Fibroblast of pulmonary artery (primary cell): ENCODE data around the gene S100A14.

ENCODE experiments used
- DNase-seq: peaks from one replicate; pipeline ENCODE4 v3.0.0-alpha.2; 2010; ENCODE audit warnings: low read depth
- H3K4me3 ChIP-seq: replicated peaks from 2 replicates; pipeline ENCODE4 v1.5.1; 2011; ENCODE audit warnings: low read depth, mild to moderate bottlenecking, control low read depth, low read length, moderate library complexity
- TF ChIP-seq, protein P1 (sequence below): IDR thresholded peaks from 2 replicates; pipeline ENCODE4 v1.5.1; 2011; ENCODE audit warnings: mild to moderate bottlenecking, control low read depth, low read length, inconsistent platforms; ENCODE audit errors: missing control alignments

S100A14 gene

DNA sequence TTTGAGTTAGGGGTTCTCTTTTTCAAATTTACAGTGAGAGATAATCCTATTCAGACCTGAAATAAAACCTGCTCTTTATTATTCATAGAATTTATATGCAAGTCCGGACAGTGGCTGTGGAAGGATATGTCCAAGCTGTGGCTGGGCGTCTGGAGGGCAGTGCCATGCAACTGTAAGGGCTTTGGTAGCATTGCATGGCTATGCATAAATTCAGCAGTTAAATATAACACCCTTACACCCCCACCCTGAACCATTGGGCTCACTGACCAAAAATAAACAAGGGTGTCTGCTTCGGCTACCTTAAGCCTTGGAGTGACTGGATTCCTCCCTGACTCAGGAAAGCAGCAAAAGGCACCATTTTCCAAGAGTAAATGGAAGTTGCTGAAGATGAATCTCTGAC lies 23.2 kb upstream of the S100A14 start:
- H3K4me3 ChIP-seq = no peak overlapping the region
- no peak for DNase-seq
- TF ChIP-seq, protein P1, sequence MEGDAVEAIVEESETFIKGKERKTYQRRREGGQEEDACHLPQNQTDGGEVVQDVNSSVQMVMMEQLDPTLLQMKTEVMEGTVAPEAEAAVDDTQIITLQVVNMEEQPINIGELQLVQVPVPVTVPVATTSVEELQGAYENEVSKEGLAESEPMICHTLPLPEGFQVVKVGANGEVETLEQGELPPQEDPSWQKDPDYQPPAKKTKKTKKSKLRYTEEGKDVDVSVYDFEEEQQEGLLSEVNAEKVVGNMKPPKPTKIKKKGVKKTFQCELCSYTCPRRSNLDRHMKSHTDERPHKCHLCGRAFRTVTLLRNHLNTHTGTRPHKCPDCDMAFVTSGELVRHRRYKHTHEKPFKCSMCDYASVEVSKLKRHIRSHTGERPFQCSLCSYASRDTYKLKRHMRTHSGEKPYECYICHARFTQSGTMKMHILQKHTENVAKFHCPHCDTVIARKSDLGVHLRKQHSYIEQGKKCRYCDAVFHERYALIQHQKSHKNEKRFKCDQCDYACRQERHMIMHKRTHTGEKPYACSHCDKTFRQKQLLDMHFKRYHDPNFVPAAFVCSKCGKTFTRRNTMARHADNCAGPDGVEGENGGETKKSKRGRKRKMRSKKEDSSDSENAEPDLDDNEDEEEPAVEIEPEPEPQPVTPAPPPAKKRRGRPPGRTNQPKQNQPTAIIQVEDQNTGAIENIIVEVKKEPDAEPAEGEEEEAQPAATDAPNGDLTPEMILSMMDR = no peak

DNA sequence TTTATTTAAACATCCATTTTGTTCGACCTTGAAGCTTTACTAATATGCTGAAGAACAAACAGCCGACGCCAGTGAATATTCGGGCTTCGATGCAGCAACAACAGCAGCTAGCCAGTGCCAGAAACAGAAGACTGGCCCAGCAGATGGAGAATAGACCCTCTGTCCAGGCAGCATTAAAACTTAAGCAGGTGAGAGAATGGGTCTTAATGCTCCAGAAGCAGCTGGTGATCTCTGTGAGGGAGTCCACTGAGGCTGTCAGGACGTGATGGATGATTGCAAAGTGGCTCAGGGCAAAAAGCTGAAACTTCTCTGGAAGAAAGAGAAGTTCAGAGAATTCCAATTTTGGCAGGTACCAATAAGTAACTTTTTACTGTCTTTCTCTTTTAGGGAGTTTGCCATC lies 22.1 kb upstream of the S100A14 start:
- no peak for DNase-seq
- TF ChIP-seq, protein P1 = no peak
- no peak overlapping the region for H3K4me3 ChIP-seq

DNA sequence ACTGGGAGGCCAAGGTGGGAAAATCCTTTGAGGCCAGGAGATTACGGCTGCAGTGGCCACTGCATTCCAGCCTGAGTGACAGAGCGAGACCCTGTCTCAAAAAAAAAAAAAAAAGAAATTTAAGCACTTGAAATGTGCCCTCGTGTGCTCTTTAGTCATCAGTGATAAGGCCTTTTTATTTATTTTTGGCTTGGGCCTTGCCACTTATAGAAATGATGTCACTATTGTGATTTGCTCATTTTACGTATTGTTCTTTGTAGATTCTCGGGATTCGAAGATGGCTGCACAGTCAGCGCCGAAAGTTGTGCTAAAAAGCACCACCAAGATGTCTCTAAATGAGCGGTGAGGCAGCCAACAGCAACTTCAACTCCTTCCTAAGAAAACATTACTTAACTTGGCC lies 20.2 kb upstream of the S100A14 start:
- H3K4me3 ChIP-seq = no peak overlapping the region
- TF ChIP-seq, protein P1 = no peak
- DNase-seq = no peak

DNA sequence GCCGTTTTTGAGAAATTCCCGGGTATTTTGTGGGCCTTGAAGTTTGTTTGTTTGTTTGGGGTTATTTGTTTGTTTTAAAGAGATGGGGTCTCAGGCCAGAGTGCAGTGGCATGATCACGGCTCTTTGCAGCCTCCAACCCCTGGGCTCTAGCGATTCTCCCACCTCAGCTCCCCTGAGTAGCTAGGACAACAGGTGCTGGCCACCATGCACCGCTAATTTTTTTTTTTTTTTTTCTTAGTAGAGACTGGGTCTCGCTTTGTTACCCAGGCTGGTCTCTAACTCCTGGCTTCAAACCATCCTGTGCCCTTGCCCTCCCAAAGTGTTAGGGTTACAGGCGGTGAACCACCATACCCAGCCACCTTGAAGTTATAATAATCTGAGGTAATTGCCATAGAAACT lies 19.7 kb upstream of the S100A14 start:
- TF ChIP-seq, protein P1 = no peak
- no peak for DNase-seq
- H3K4me3 ChIP-seq = peak overlapping the region; percentile 100

DNA sequence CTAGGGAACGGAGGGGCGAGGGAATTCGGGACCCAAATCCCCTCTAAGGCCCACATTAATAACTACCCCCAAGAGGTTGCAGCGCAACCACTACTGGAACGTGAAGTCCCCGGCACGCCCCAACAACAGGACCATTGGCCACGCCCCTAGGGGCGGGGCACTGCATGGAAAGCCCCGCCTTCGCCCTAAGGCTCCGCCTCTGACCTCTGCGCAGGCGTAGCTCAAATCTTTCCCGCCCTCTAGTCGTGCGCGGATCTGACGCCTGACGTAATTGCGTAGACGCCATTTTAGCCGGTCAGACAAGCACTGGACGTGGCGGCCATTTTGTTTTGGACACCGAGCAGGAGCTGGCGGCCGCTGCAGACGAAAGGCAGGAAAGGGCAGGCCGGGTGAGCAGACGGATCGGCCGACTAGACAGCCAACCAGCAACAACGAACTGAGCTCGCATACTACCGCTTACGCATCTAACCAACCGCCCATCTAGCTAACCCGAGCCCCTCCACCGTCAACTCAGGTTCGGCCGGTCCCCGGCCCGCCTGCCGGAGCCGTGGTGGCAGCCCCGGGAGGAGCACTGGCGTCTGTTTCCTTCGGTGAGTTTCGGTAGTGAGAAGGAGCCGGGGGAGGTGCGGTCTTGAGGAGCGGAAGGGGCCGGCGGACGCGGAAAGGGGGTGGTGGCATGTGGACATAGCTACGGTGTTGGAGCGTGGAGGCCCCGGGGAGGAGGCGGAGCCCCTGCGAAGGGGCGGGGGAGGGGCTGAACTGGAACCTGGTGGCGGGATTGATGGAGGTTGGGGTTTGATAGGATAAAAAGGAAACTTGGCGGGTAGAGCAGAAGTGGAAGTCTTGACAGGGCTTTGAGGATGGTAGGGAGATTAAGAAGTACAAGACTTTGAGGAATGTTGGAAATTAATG lies 17.9 kb upstream of the S100A14 start, which contains the start of gene CHTOP:
Gene CHTOP (plus strand): TSS at position 313 of the 912 bp plus-strand sequence. CDS start 2,523 bp downstream, outside the sequence.
- peak within 1 kb of the TSS; percentile 100 for H3K4me3 ChIP-seq
- TF ChIP-seq, protein P1 = no peak
- peak; percentile 99 for DNase-seq

DNA sequence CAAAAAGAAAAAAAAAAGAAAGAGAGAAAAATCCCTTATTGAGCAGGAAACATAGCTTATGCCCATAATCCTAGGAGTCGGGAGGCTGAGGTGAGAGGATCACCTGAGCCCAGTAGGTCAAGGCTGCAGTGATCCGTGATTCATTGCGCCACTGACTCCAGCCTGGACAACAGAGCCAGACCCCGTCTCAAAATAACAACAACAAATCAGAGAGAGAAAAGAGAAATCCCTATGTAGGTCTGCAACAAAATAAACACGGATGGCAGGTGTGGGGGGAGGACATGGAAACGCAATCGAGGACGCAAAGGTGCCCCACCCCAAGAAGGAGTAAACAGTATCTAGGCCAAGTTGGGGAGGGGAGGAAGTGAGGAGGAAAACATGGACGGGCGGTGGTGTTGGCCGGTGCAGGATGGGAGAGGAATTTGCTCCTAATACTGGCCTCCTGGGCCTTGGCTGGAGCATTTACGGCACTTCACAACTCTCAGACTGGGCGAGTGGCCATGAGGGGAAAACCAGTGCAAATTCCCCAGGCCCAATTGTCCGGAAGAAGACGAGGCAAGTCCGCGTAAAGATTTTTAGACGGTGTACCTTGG lies 17.1 kb upstream of the S100A14 start:
- TF ChIP-seq, protein P1 = no peak
- H3K4me3 ChIP-seq = peak overlapping the region; percentile 100
- no peak for DNase-seq
